Caco-2 (cell line): ENCODE measurements around the gene PML. TPM values are rescaled to one million over a fixed set of nuclear protein-coding genes. Genes with fewer than 3 reads are reported as not detected.

ENCODE experiments used
- BruUV-seq: library from RNA; stranded (reverse); fragments of 400-500 nt; replicated peaks from 2 replicates; lab custom pipeline; 2021; lab: Mats Ljungman, UMichigan
- CTCF ChIA-PET: fragments of 300-600 bp; sonication (Branson Sonifier 250); formaldehyde crosslinking; loops from one replicate; lab custom pipeline; 2022; ENCODE audit warnings: antibody characterized with exemption; lab: Charles Lee
- POLR2A ChIA-PET: fragments of 300-600 bp; sonication (Branson Sonifier 250); formaldehyde crosslinking; loops from one replicate; lab custom pipeline; 2022; ENCODE audit warnings: antibody characterized with exemption; lab: Charles Lee
- DNase-seq, 2 experiments: peaks; one replicate each; pipeline versions ENCODE4 v3.0.0 to v3.0.0-alpha.2; 2020 to 2022
- H3K27me3 ChIP-seq: replicated peaks from 2 replicates; pipeline ENCODE4 v1.6.0; 2011; ENCODE audit warnings: low read length; ENCODE audit not compliant: control insufficient read depth, insufficient read depth
- H3K36me3 ChIP-seq: 2 replicates; pipeline ENCODE4 v1.5.1; 2011; ENCODE audit warnings: low read length; ENCODE audit not compliant: control insufficient read depth, insufficient read depth
- H3K4me1 ChIP-seq: fragments of 250-450 bp; sonication (Bioruptor Pico); 2 replicates; pipeline ENCODE4 v1.5.1; 2020; ENCODE audit warnings: mild to moderate bottlenecking
- H3K4me3 ChIP-seq: 2 replicates; pipeline ENCODE4 v1.5.1; 2011; ENCODE audit warnings: low read depth, mild to moderate bottlenecking, control low read depth, low read length
- H3K9me3 ChIP-seq: fragments of 250-450 bp; sonication (Bioruptor Pico); 2 replicates; pipeline ENCODE4 v1.5.1; 2020; ENCODE audit warnings: mild to moderate bottlenecking, moderate library complexity
- H3K27ac Mint-ChIP-seq: one replicate; pipeline ENCODE4 v1.8.0; 2022; ENCODE audit warnings: mixed read lengths; ENCODE audit not compliant: unreplicated experiment
- H3K27me3 Mint-ChIP-seq: one replicate; pipeline ENCODE4 v1.8.0; 2022; ENCODE audit warnings: mixed read lengths; ENCODE audit not compliant: insufficient read depth, unreplicated experiment
- H3K36me3 Mint-ChIP-seq: one replicate; pipeline ENCODE4 v1.8.0; 2022; ENCODE audit warnings: mild to moderate bottlenecking, mixed read lengths; ENCODE audit not compliant: insufficient read depth, unreplicated experiment
- H3K4me1 Mint-ChIP-seq: one replicate; pipeline ENCODE4 v1.8.0; 2022; ENCODE audit warnings: low read depth, mixed read lengths; ENCODE audit not compliant: unreplicated experiment
- H3K4me3 Mint-ChIP-seq: one replicate; pipeline ENCODE4 v1.8.0; 2022; ENCODE audit warnings: mild to moderate bottlenecking, moderate library complexity, mixed read lengths; ENCODE audit not compliant: unreplicated experiment
- H3K9me3 Mint-ChIP-seq: one replicate; pipeline ENCODE4 v1.8.0; 2022; ENCODE audit warnings: mixed read lengths; ENCODE audit not compliant: unreplicated experiment
- intact Hi-C: fragments of 100-400 bp; cut with micrococcal nuclease; formaldehyde crosslinking; loops from one replicate; pipeline ENCODE4 v1.10.0; 2022; ENCODE audit not compliant: unreplicated experiment
- total RNA-seq: library from RNA; stranded (reverse); gene quantifications from 2 replicates; pipeline ENCODE4 v1.2.3, GENCODE V29; 2022
- TF ChIP-seq, protein P1 (sequence below), 2 experiments: fragments of 200-600 bp in 1 of 2; IDR thresholded peaks; 1 replicate in 1 of 2; 2 replicates in 1 of 2; pipeline versions ENCODE4 v1.5.1 to v1.8.0; 2011 to 2022; ENCODE audit warnings: antibody characterized with exemption in 1 of 2, control low read depth in 1 of 2, inconsistent platforms in 1 of 2, low read depth in 1 of 2, low read length in 1 of 2, mild to moderate bottlenecking in 1 of 2, moderate library complexity in 1 of 2; ENCODE audit not compliant: insufficient read depth in 1 of 2, severe bottlenecking in 1 of 2, unreplicated experiment in 1 of 2

The PML gene
- total RNA-seq, 1 experiment from 2014 or later = 18.7 TPM

DNA sequence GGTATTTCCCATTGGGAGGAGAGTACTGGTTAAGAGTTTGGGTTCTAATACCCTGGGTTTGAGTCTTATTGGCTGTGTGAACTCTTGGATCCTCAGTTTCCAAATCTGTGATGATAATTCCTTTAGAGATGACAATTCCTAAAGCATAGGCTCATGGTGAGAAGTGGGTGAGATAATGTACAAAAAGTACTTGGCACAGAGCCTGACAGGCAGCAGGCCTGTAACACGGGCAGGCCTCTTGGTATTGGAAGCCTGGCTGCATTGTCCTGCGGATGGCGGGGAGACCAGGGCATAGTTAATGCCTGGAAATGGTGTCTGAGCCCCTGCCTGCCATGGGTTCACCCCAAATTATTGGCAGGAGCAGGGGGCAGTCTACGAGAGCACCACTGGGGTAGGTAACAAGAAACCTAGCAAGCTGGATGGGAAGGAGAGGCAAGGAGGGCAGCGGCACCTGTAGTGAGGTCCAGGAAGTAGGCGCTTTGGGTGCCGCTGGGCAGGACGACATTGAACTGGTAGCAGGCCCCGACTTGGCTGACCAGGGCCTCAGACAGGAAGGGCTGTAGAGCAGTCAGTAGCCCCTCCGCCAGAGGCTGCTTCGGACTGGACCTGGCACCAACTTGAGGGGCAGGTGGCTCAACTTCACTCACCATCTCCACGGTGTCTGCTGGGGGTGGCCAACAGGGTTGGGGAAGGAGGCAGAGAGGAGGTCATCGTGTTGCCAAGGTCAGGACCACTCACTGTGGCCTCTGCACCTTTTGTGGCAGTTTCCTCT, 10.1 kb upstream of the PML start:
- Histone ChIP-seq H3K27me3 (no peaks in the 10 kb centered on the region), H3K36me3 (no peaks in the 10 kb centered on the region), H3K9me3 (no peaks in the 10 kb centered on the region), H3K4me3 (no peak overlapping the region), H3K4me1 (no peaks in the 10 kb centered on the region)
- intact Hi-C loops = no loop called here
- ChIA-PET CTCF (no interaction called here), POLR2A (no interaction called here)
- no peak overlapping the region for H3K27ac Mint-ChIP-seq
- no peak for DNase-seq
- H3K4me1 Mint-ChIP-seq = no peaks in the 10 kb centered on the region
- TF ChIP-seq, protein P1, sequence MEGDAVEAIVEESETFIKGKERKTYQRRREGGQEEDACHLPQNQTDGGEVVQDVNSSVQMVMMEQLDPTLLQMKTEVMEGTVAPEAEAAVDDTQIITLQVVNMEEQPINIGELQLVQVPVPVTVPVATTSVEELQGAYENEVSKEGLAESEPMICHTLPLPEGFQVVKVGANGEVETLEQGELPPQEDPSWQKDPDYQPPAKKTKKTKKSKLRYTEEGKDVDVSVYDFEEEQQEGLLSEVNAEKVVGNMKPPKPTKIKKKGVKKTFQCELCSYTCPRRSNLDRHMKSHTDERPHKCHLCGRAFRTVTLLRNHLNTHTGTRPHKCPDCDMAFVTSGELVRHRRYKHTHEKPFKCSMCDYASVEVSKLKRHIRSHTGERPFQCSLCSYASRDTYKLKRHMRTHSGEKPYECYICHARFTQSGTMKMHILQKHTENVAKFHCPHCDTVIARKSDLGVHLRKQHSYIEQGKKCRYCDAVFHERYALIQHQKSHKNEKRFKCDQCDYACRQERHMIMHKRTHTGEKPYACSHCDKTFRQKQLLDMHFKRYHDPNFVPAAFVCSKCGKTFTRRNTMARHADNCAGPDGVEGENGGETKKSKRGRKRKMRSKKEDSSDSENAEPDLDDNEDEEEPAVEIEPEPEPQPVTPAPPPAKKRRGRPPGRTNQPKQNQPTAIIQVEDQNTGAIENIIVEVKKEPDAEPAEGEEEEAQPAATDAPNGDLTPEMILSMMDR (IDR thresholded peaks at IDR 0.05; ENCODE audit: insufficient read depth in 1 of 2, low read depth in 1 of 2, low read length in 1 of 2, severe bottlenecking in 1 of 2, unreplicated experiment in 1 of 2) = no peak
- no peaks in the 10 kb centered on the region for H3K36me3 Mint-ChIP-seq
- BruUV-seq = no TSS peak
- no peak overlapping the region for H3K4me3 Mint-ChIP-seq
- H3K9me3 Mint-ChIP-seq = no peaks in the 10 kb centered on the region
- no peaks in the 10 kb centered on the region for H3K27me3 Mint-ChIP-seq

GRCh38 chr15:73985101-73985873, 9.2 kb upstream of the PML start:
- no peaks in the 10 kb centered on the region for H3K4me1 Mint-ChIP-seq
- H3K36me3 Mint-ChIP-seq = no peaks in the 10 kb centered on the region
- Histone ChIP-seq H3K36me3 (no peaks in the 10 kb centered on the region), H3K4me1 (no peaks in the 10 kb centered on the region), H3K9me3 (no peaks in the 10 kb centered on the region), H3K4me3 (no peak overlapping the region), H3K27me3 (no peaks in the 10 kb centered on the region)
- H3K4me3 Mint-ChIP-seq = no peak overlapping the region
- no peaks in the 10 kb centered on the region for H3K27me3 Mint-ChIP-seq
- CTCF ChIA-PET = no interaction called here
- POLR2A ChIA-PET = no interaction called here
- H3K27ac Mint-ChIP-seq = no peak overlapping the region
- TF ChIP-seq, protein P1 (IDR thresholded peaks at IDR 0.05; ENCODE audit: insufficient read depth in 1 of 2, low read depth in 1 of 2, low read length in 1 of 2, severe bottlenecking in 1 of 2, unreplicated experiment in 1 of 2) = no peak
- BruUV-seq = no TSS peak
- intact Hi-C loops = no loop called here
- H3K9me3 Mint-ChIP-seq = no peaks in the 10 kb centered on the region
- no peak for DNase-seq

DNA sequence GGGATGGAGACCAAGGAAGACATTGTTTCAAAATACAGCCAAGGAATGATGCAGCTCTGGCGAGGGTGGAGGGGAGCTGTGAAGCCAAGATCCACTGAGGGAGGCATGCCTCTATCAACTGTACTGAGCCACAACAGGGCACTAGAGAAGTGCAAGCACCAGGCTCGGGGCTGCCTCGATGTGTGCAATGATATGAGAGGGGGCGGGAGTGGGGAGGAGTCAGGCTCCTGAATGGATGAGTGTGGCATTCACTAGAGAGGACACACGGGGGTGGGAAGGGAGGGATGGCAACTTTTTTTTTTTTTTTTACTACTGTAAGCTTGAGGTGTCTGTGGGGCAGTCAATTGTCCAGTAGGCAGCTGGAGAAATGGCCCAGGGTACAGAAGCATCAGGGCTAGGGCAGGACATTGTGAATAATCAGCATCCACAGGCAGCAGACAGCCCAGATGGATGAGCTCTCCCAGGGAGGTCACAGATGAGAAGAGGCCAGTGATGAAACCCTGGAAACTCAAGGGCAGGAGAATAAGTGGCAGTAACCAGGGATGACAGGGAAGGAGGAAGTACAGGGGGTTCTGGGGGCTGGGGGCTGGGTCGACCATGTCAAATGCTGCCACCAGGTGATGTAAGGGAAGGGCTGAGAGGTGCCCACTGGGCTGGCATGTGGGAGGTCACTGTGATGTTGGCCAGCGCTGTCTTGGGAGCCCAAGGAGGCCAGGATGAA, 8.3 kb upstream of the PML start:
- no peak overlapping the region for H3K4me3 Mint-ChIP-seq
- POLR2A ChIA-PET = no interaction called here

More for the DNA sequence above, 8.3 kb upstream of the PML start:
- H3K9me3 ChIP-seq = no peaks in the 10 kb centered on the region
- no peak overlapping the region for H3K4me3 ChIP-seq
- H3K4me1 ChIP-seq = peaks cover under 1% of the 10 kb centered on the region; the same call in 1 of the 2 replicates
- Mint-ChIP-seq H3K36me3 (no peaks in the 10 kb centered on the region), H3K4me1 (no peaks in the 10 kb centered on the region), H3K9me3 (no peaks in the 10 kb centered on the region), H3K27ac (no peak overlapping the region), H3K27me3 (no peaks in the 10 kb centered on the region)
- no peak for DNase-seq
- CTCF ChIA-PET = interaction anchor here (0.7 kb wide), 1 partner anchor 12 kb away, joined by 3 read pairs; no protein-coding TSS in a partner anchor
- BruUV-seq = no TSS peak
- no peaks in the 10 kb centered on the region for H3K27me3 ChIP-seq
- TF ChIP-seq, protein P1 (IDR thresholded peaks at IDR 0.05; ENCODE audit: insufficient read depth in 1 of 2, low read depth in 1 of 2, low read length in 1 of 2, severe bottlenecking in 1 of 2, unreplicated experiment in 1 of 2) = no peak
- intact Hi-C loops = no loop called here
- H3K36me3 ChIP-seq = no peaks in the 10 kb centered on the region
